Upper lobe of left lung (tissue), 6 donors: ENCODE measurements around the gene TFCP2L1. TPM values are rescaled to one million over a fixed set of nuclear protein-coding genes. Genes with fewer than 3 reads are reported as not detected.

Experiments
- ATAC-seq, 2 donors: fragments of 200-7000 bp; cut with Tn5 transposase; one replicate each; pipeline ENCODE4 v1.9.1; 2022; ENCODE audit warnings: mild to moderate bottlenecking in 2 of 2, moderate library complexity in 2 of 2; ENCODE audit not compliant: low FRiP score in 2 of 2
- DNase-seq, 2 donors: peaks; one replicate each; pipeline ENCODE4 v3.0.0-alpha.2; 2019 to 2020
- H3K27ac ChIP-seq, 4 donors: fragments of 200-600 bp; sonication (generic); one replicate each; pipeline ENCODE4 v1.5.1; 2016 to 2019
- H3K27me3 ChIP-seq, 4 donors: fragments of 200-600 bp; sonication (generic); one replicate each; pipeline ENCODE4 v1.5.1; 2017 to 2019
- H3K36me3 ChIP-seq, 4 donors: fragments of 200-600 bp; sonication (generic); one replicate each; pipeline ENCODE4 v1.5.1; 2016 to 2019
- H3K4me1 ChIP-seq, 4 donors: fragments of 200-600 bp; sonication (generic); one replicate each; pipeline ENCODE4 v1.5.1; 2018 to 2019
- H3K4me3 ChIP-seq, 4 donors: fragments of 200-600 bp; sonication (generic); one replicate each; pipeline ENCODE4 v1.5.1; 2017 to 2019; ENCODE audit warnings: mild to moderate bottlenecking in 2 of 4, moderate library complexity in 1 of 4
- H3K9me3 ChIP-seq, 4 donors: fragments of 200-600 bp; sonication (generic); one replicate each; pipeline ENCODE4 v1.5.1; 2018 to 2019
- CTCF ChIP-seq, 6 experiments: fragments of 450-650 bp in 4 of 6; fragments of 200-600 bp in 2 of 6; sonication (generic) in 2 of 6; IDR thresholded peaks; one replicate each; pipeline ENCODE4 v1.5.1; 2016 to 2019; ENCODE audit warnings: antibody characterized with exemption in 6 of 6
- EP300 ChIP-seq, 4 donors: sonication (generic); formaldehyde crosslinking; IDR thresholded peaks; one replicate each; pipeline ENCODE4 v1.5.1; 2017; ENCODE audit warnings: antibody characterized with exemption in 4 of 4, control low read depth in 2 of 4
- POLR2A ChIP-seq, 4 donors: fragments of 450-650 bp; IDR thresholded peaks; one replicate each; pipeline ENCODE4 v1.5.1; 2016 to 2017; ENCODE audit warnings: antibody characterized with exemption in 4 of 4, mild to moderate bottlenecking in 2 of 4
- POLR2AphosphoS5 ChIP-seq, 2 donors: sonication (generic); formaldehyde crosslinking; IDR thresholded peaks; one replicate each; pipeline ENCODE4 v1.5.1; 2017; ENCODE audit warnings: antibody characterized with exemption in 2 of 2
- WGBS, 2 donors: methylation state at CpG; one replicate each; pipeline ENCODE4 v1.1.5; 2017 to 2018; 5-methylcytosine and 5-hydroxymethylcytosine counted together
- total RNA-seq, 6 donors: library from RNA; depleted of rRNA in 4 of 6; stranded (reverse); fragments of >200 nt in 4 of 6; gene quantifications; one replicate each; pipeline versions ENCODE4 v1.1.0 to v1.2.1, GENCODE V29; 2016 to 2021
- donor health status: DM: no; HTN: no; CAD: no; lungs with moderate emphysema.
- donor health status: DM: no; HTN: yes; CAD: no; lungs with severe emphysema.

The TFCP2L1 gene
- total RNA-seq, 6 donors from 2014 or later: 15.3 to 47.1 (median 33.7) TPM

GRCh38 chr2:121192576-121192975 lies 92.4 kb downstream of the TFCP2L1 start:
- no peak for ATAC-seq
- DNase-seq: peak in 1 of 2 donors; percentile 11
- Histone ChIP-seq H3K9me3 (no peaks in the 10 kb centered on the region), H3K27ac (no peak overlapping the region), H3K4me3 (no peak overlapping the region), H3K36me3 (no peaks in the 10 kb centered on the region), H3K4me1 (peaks cover 10 to 23% (median 20%) of the 10 kb centered on the region in 4 donors), H3K27me3 (no peaks in the 10 kb centered on the region)
- TF ChIP-seq CTCF (IDR thresholded peaks at IDR 0.05) (no peak), POLR2AphosphoS5 (IDR thresholded peaks at IDR 0.05) (no peak), POLR2A (IDR thresholded peaks at IDR 0.05) (no peak), EP300 (IDR thresholded peaks at IDR 0.05) (no peak)
- WGBS, 2 donors: 60 to 86% methylated on average over 5 to 8 of the region's 8 CpGs

DNA sequence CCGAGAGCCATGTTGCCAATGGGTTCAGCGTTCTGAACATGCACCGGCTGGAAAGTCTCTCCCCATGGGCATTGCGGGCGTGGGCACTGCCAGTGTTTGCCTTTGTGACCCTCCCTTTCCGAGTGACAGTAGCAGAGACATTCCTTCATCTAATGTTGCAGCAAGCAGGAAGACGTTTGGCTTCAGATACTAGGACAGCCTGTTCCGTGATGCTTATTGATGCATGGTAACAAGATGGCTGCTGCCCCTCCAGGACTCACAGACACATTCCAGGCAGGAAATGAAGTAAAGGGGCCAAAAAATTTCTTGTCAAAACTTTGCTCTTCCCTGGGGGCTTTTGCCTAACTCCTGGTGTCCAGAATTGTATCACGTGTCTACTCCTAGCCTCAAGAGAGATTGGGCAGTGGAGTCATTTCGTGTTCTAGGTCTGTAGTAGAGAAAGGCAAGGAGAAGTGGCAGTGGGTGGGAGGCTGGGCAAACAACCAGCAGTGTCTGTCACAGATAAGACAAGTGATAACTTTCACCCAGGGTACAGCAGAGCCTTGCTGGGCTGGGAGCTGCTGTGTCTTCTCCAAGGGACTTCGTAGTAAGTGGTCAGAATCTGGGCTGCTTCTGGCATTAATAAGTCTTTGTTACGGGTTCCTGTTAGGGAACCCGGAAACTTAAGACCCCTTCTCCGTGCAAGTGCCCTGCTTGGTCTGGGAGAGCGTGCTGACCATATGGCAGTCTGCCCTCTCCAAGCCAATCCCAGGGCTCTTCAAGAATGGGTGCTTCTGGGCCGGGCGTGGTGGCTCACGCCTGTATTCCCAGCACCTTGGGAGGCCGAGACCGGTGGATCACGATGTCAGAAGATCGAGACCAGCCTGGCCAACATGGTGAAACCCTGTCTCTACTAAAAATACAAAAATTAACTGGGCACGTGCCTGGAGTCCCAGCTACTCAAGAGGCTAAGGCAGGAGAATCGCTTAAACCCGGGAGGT lies 93.5 kb downstream of the TFCP2L1 start:
- DNase-seq: peak in 1 of 2 donors; percentile 12
- WGBS, 2 donors: 84 to 88% methylated on average over 21 to 25 of the region's 25 CpGs

DNA sequence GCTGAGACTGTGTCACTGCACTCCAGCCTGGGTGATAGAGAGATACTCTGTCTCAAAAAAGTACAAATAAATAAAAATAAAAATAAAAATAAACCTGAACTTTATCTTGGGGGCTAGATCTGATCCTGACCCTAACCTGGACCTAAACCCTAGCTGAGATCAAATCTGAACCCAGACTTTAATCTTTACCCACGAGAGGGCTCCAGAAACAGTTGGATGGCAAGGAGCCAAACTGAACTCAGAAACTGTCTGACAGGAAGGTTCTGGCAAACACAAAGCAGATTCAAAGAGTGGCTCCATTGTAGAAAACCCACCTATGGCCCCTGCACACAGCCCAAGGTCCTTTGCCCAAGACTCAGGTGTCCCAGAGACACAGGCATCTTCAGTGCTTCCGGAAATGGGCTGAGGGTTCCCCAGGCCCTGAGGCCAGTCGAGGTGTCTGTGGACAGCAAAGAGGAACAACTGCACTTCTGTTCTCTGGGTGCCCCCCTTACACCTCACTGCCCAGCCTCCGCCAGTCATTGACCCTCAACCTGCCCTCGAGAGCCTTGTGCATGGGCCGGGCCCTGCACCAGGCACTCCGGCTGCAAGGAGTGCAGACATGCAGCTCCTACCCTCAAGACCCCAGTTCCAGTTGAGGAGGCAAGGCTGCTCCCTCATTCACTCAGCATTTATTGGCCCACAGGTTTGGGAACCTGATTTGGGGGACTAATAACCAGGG lies 95.2 kb downstream of the TFCP2L1 start:
- no peaks in the 10 kb centered on the region for H3K27me3 ChIP-seq
- H3K36me3 ChIP-seq: no peaks in the 10 kb centered on the region
- no peaks in the 10 kb centered on the region for H3K9me3 ChIP-seq
- ATAC-seq (no peak), DNase-seq (no peak)
- TF ChIP-seq POLR2AphosphoS5 (IDR thresholded peaks at IDR 0.05): no peak
- no peak for TF ChIP-seq POLR2A (IDR thresholded peaks at IDR 0.05)
- TF ChIP-seq EP300 (IDR thresholded peaks at IDR 0.05): no peak
- TF ChIP-seq CTCF (IDR thresholded peaks at IDR 0.05): no peak
- H3K27ac ChIP-seq: no peak overlapping the region
- no peak overlapping the region for H3K4me3 ChIP-seq
- H3K4me1 ChIP-seq: peaks cover 0 to 3% (median under 1%) of the 10 kb centered on the region in 4 donors
- WGBS, 2 donors: 60 to 77% methylated on average over 5 to 7 of the region's 7 CpGs

More for the DNA sequence above, 93.5 kb downstream of the TFCP2L1 start:
- Histone ChIP-seq H3K27ac (no peak overlapping the region), H3K4me3 (no peak overlapping the region), H3K27me3 (no peaks in the 10 kb centered on the region), H3K9me3 (no peaks in the 10 kb centered on the region), H3K36me3 (no peaks in the 10 kb centered on the region), H3K4me1 (peaks cover 4 to 16% (median 12%) of the 10 kb centered on the region in 4 donors)
- ATAC-seq: no peak
- TF ChIP-seq POLR2A (IDR thresholded peaks at IDR 0.05): no peak
- TF ChIP-seq EP300 (IDR thresholded peaks at IDR 0.05): no peak
- no peak for TF ChIP-seq CTCF (IDR thresholded peaks at IDR 0.05)
- no peak for TF ChIP-seq POLR2AphosphoS5 (IDR thresholded peaks at IDR 0.05)

- WGBS, 2 donors: 76 to 78% methylated on average over 3 of the region's 3 CpGs
Measured at GRCh38 chr2:121189011-121189410, 96.0 kb downstream of the TFCP2L1 start.

More at GRCh38 chr2:121189011-121189410, 96.0 kb downstream of the TFCP2L1 start:
- no peaks in the 10 kb centered on the region for H3K27me3 ChIP-seq
- peaks cover 0 to 3% (median 0%) of the 10 kb centered on the region in 4 donors for H3K4me1 ChIP-seq
- H3K9me3 ChIP-seq: no peaks in the 10 kb centered on the region
- TF ChIP-seq POLR2AphosphoS5 (IDR thresholded peaks at IDR 0.05): no peak
- TF ChIP-seq CTCF (IDR thresholded peaks at IDR 0.05): no peak
- TF ChIP-seq EP300 (IDR thresholded peaks at IDR 0.05): no peak
- no peak for TF ChIP-seq POLR2A (IDR thresholded peaks at IDR 0.05)
- DNase-seq (peak in 1 of 2 donors; percentile 46), ATAC-seq (peak in 1 of 2 donors; percentile 57)
- no peak overlapping the region for H3K4me3 ChIP-seq
- no peaks in the 10 kb centered on the region for H3K36me3 ChIP-seq
- no peak overlapping the region for H3K27ac ChIP-seq
